Common myeloid progenitor, CD34-positive (primary cell): ENCODE results near the gene BEGAIN.

Experiments used
- CTCF ChIA-PET: fragments of 350-600 bp; sonication (Branson Sonifier 250); formaldehyde crosslinking; loops from one replicate; lab custom pipeline; 2021; ENCODE audit warnings: antibody characterized with exemption; lab: Charles Lee
- POLR2A ChIA-PET: fragments of 350-600 bp; sonication (Branson Sonifier 250); formaldehyde crosslinking; loops from one replicate; lab custom pipeline; 2021; ENCODE audit warnings: antibody characterized with exemption; lab: Charles Lee
- DNase-seq, 3 donors: peaks; one replicate each; pipeline versions ENCODE4 v3.0.0 to v3.0.0-alpha.2; 2013
- H3K27ac ChIP-seq, 2 experiments: 1 replicate in 1 of 2; 2 replicates in 1 of 2; pipeline ENCODE4 v1.7.0; 2013; ENCODE audit warnings: inconsistent platforms in 2 of 2, low read length in 2 of 2, mild to moderate bottlenecking in 2 of 2, low read depth in 1 of 2, moderate library complexity in 1 of 2; ENCODE audit not compliant: severe bottlenecking in 2 of 2, insufficient read depth in 1 of 2, poor library complexity in 1 of 2
- H3K27me3 ChIP-seq, 5 experiments: replicated peaks in 2 of 5; 1 replicate in 3 of 5; 2 replicates in 2 of 5; pipeline versions ENCODE4 v1.6.1 to v1.7.0; 2013; ENCODE audit warnings: low read length in 4 of 5, mild to moderate bottlenecking in 2 of 5, moderate library complexity in 2 of 5, inconsistent platforms in 1 of 5; ENCODE audit not compliant: insufficient read depth in 5 of 5, control insufficient read depth in 4 of 5
- H3K36me3 ChIP-seq, 4 experiments: 1 replicate in 2 of 4; 2 replicates in 2 of 4; pipeline versions ENCODE4 v1.6.1 to v1.7.0; 2013; ENCODE audit warnings: low read length in 3 of 4, control low read depth in 1 of 4, mild to moderate bottlenecking in 1 of 4; ENCODE audit not compliant: control insufficient read depth in 4 of 4, insufficient read depth in 4 of 4
- H3K4me1 ChIP-seq, 4 experiments: 1 replicate in 3 of 4; 2 replicates in 1 of 4; pipeline versions ENCODE4 v1.6.1 to v1.7.1; 2013; ENCODE audit warnings: low read length in 3 of 4, mild to moderate bottlenecking in 3 of 4, control low read depth in 1 of 4, inconsistent platforms in 1 of 4, moderate library complexity in 1 of 4; ENCODE audit not compliant: control insufficient read depth in 4 of 4, insufficient read depth in 4 of 4; ENCODE audit errors: control extremely low read depth in 1 of 4
- H3K4me3 ChIP-seq, 7 experiments: 1 replicate in 4 of 7; 2 replicates in 3 of 7; pipeline versions ENCODE4 v1.5.1 to v1.7.0; 2013; ENCODE audit warnings: mild to moderate bottlenecking in 7 of 7, low read length in 6 of 7, moderate library complexity in 6 of 7, inconsistent platforms in 2 of 7, low read depth in 2 of 7, control low read depth in 1 of 7; ENCODE audit not compliant: insufficient read depth in 4 of 7, control insufficient read depth in 1 of 7; ENCODE audit errors: extremely low read depth in 1 of 7
- H3K9me3 ChIP-seq, 5 experiments: 1 replicate in 4 of 5; 2 replicates in 1 of 5; pipeline versions ENCODE4 v1.6.1 to v1.7.1; 2013; ENCODE audit warnings: low read length in 4 of 5, mild to moderate bottlenecking in 2 of 5, inconsistent platforms in 1 of 5, low read depth in 1 of 5, moderate library complexity in 1 of 5; ENCODE audit not compliant: control insufficient read depth in 4 of 5, insufficient read depth in 2 of 5; ENCODE audit errors: control extremely low read depth in 1 of 5
- WGBS: methylation state at CpG from one replicate; pipeline ENCODE4 v1.1.5; 2013; ENCODE audit not compliant: insufficient coverage; 5-methylcytosine and 5-hydroxymethylcytosine counted together

The BEGAIN gene

DNA sequence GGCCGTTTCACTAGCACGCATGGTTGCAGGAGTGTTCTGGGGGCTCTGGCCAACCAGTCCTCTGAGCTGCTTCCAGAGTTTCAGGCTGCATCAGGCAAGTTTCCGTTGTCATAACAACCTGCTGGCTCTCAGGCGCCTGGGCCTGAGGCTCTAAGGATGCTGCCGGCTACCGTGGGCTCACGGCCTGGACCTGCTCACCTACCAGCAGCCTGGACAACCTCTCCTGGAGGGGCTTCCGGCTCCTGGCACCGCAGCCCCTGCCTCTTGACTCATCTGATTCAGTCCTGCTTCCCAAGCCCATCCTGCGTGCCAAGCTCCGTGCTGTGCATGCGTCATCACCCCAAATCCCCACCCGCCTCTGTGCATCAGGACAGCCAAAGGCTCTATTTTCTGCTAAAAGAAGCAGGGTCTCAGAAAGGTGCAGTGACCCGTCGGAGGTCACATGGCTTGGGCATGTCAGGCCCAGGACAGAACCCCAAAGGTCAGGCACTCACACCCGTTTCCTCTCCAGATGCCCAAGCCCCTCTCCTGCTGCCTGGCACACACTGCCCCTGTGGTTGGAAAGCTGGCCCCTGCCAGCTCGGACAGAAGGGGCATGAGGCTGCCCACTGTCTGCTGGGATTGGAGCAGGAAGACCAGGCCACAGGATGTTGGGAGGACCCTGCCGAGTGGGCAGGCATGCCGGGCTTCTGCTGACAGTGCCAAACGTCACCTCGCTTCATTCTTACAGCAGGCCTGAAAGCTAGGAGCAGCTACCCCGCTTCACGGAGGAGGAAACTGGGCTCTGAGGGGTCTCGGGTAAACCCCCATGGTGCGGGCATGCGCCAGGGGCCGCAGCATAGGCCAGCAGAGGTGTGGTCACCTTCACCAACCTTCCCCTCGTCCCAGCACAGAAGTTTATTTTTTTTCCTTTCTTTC lies 5.7 kb downstream of the BEGAIN start:
- POLR2A ChIA-PET = no interaction called here
- WGBS = 93% methylated on average over 25 of the region's 28 CpGs

DNA sequence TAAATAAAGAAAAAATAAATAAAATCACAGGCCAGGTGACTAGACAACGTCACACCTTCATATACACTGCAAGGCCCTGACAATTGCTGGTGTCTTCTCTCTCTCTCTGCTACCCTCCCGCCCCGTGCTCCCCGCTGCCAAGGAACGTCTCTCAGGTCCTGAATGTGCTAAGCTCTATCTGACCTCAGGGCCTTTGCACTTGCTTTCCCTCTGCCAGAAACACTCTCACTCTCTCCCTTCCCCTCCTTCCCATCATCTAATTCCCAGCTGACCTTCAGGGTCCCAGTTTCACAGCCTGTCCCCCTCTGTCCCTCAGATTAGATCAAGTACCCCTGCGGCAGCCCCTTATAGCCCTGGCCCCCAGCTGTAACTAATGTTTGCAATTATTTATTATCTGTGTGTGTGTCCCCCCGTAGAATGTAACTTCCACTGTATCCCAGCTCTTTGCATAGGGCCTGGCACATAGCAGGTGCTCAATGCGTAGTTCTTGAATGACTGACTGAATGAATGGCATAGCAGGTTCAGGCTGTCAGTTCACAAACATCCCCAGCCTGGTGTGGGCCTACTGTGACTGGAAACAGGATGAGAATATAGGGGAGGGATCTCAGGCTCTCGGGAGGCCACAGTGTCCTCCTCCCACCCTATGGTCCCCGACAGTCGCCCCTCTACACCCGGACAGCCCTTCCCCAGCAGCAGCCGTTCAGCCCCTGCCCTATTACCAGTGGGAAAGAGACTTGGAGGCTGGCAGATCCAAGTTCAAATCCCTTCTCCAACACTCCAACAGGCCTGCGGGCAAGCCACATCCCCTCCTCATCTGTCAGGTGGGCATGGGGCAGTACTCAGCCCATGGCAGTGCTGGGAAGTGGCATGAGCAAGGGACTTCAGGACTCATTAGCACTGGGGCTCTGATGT lies 6.6 kb downstream of the BEGAIN start:
- POLR2A ChIA-PET = no interaction called here
- CTCF ChIA-PET = no interaction called here
- Histone ChIP-seq H3K27me3 (peaks cover 0 to 5% (median 3%) of the 10 kb centered on the region in 5 experiments), H3K36me3 (no peaks in the 10 kb centered on the region), H3K4me1 (no peaks in the 10 kb centered on the region), H3K27ac (no peak overlapping the region), H3K4me3 (no peak overlapping the region), H3K9me3 (no peaks in the 10 kb centered on the region)
- no peak for DNase-seq
- WGBS = 97% methylated on average over 12 of the region's 14 CpGs

More for the DNA sequence above, 5.7 kb downstream of the BEGAIN start:
- Histone ChIP-seq H3K4me3 (no peak overlapping the region), H3K4me1 (peaks cover 0 to 5% (median 3%) of the 10 kb centered on the region in 4 experiments), H3K27me3 (peaks cover 0 to 12% (median 12%) of the 10 kb centered on the region in 5 experiments), H3K36me3 (no peaks in the 10 kb centered on the region), H3K27ac (no peak overlapping the region), H3K9me3 (no peaks in the 10 kb centered on the region)
- DNase-seq = no peak
- CTCF ChIA-PET = no interaction called here

DNA sequence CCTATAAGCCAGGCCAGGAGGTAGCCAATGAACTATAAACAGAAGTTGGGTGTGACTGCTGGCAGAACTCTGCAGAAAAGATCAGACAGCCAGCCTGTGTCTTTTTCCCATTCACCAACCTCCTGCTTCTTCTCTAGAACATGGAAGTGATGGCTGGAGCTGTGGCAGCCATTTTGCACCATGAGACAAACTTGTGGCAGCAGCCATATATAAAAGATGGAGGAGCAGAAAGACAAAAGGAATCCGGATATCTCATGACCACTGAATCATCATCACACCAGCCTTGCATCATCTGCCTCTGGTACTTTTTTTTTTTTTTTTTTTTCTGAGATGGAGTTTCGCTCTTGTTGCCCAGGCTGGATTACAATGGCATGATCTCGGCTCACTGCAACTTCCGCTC lies 8.7 kb downstream of the BEGAIN start:
- ChIA-PET POLR2A (no interaction called here), CTCF (interaction anchor here (1.0 to 2.4 kb wide), 2 partner anchors 54 to 188 kb away, joined by 3 to 6 read pairs; no protein-coding TSS in a partner anchor)
- H3K9me3 ChIP-seq = no peaks in the 10 kb centered on the region

DNA sequence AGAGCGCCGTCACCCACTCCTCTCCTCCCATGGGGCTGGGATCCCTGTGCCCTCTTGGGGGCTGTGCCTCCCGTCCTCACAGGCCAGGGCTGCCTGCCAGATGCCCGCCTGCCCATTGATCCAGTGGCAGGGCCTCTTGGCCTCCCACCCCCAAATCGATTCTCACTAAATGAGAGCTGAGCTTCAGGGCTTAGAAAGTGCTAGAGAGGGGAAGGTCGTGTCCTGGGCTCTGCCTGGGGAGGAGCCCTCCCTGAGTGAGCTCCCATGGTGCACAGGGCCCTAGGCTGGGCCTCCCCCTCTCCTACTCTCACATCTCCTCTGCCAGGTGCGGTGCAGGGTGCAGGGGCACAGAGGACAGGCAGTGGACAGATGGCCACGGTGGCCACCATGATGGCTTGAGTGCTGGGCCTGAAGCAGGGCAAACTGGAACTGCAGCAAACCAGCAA lies 9.2 kb downstream of the BEGAIN start:
- Histone ChIP-seq H3K4me1 (peaks cover 0 to 3% (median 1%) of the 10 kb centered on the region in 4 experiments), H3K9me3 (no peaks in the 10 kb centered on the region), H3K36me3 (no peaks in the 10 kb centered on the region), H3K27me3 (peaks cover 0 to 11% (median 3%) of the 10 kb centered on the region in 5 experiments), H3K27ac (no peak overlapping the region), H3K4me3 (no peak overlapping the region)
- no peak for DNase-seq
- CTCF ChIA-PET = interaction anchor here (2.4 kb wide), 1 partner anchor 53 kb away, joined by 6 read pairs; no protein-coding TSS in a partner anchor
- POLR2A ChIA-PET = no interaction called here
- 87% methylated on average over 5 of the region's 8 CpGs for WGBS

More for the DNA sequence above, 8.7 kb downstream of the BEGAIN start:
- no peaks in the 10 kb centered on the region for H3K36me3 ChIP-seq
- no peaks in the 10 kb centered on the region for H3K4me1 ChIP-seq
- H3K27me3 ChIP-seq = peaks cover 0 to 8% (median under 1%) of the 10 kb centered on the region in 5 experiments
- no peak for DNase-seq
- H3K4me3 ChIP-seq = no peak overlapping the region
- no peak overlapping the region for H3K27ac ChIP-seq
- 92% methylated on average over 2 of the region's 4 CpGs for WGBS

DNA sequence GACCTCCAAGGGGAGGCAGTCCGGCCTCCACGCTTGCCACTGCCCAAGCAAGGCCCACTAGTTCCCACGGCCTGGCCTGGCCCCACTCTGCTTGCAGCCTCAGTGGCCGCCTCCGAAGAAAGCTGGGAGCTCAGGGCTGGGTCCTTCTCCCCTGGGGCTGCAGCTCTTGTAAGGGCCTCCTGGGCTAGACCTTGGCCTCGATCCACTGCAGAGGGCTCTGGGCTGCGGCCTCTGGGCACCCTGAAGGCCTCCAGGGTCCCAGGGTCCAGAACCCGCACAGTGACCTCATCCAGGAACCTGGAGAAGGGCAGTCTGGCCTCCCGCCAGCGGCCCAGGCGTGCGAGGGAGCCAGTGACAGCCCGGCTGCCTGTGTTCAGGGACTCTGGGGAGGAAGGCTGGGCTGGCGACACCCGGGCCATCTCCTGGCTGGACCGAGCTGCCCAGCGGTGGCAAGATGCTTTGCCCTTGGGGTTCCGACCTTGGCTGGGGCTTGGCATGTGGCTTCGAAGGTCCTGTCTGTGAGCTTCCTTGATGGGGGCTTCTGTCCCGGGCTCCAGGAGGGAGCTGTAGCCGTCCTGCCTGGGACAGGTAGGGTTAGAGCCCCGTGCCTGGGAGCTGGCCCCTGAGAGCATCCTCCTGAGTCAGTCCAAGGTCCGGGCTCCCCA lies 9.8 kb downstream of the BEGAIN start:
- POLR2A ChIA-PET = interaction anchor here (0.6 kb wide), 1 partner anchor 16 kb away, joined by 3 read pairs; no protein-coding TSS in a partner anchor
- H3K4me1 ChIP-seq = peaks cover 0 to 4% (median 2%) of the 10 kb centered on the region in 4 experiments
- peaks cover 0 to 16% (median 4%) of the 10 kb centered on the region in 5 experiments for H3K27me3 ChIP-seq
- no peaks in the 10 kb centered on the region for H3K36me3 ChIP-seq
- no peaks in the 10 kb centered on the region for H3K9me3 ChIP-seq
- WGBS = 96% methylated on average over 15 of the region's 23 CpGs
- no peak for DNase-seq
- CTCF ChIA-PET = interaction anchor here (1.0 to 2.4 kb wide), 2 partner anchors 30 to 53 kb away, joined by 3 to 6 read pairs; no protein-coding TSS in a partner anchor
- H3K4me3 ChIP-seq = no peak overlapping the region
- H3K27ac ChIP-seq = no peak overlapping the region
